Esophagus squamous epithelium (tissue), 4 donors: ENCODE results near the gene TSC22D3.

Experiments used
- CTCF ChIP-seq, 6 experiments: fragments of 450-650 bp in 4 of 6; fragments of 200-600 bp in 2 of 6; sonication (generic) in 2 of 6; IDR thresholded peaks; one replicate each; pipeline ENCODE4 v1.5.1; 2016 to 2019; ENCODE audit warnings: antibody characterized with exemption in 6 of 6, mild to moderate bottlenecking in 4 of 6, moderate library complexity in 4 of 6
- POLR2A ChIP-seq, 4 donors: fragments of 450-650 bp; IDR thresholded peaks; one replicate each; pipeline ENCODE4 v1.6.1; 2017; ENCODE audit warnings: antibody characterized with exemption in 4 of 4, mild to moderate bottlenecking in 4 of 4, moderate library complexity in 3 of 4

- no peak for TF ChIP-seq CTCF (IDR thresholded peaks at IDR 0.05)
- TF ChIP-seq POLR2A (IDR thresholded peaks at IDR 0.05), result no peak
These were observed 93.3 kb downstream of the TSC22D3 start for GRCh38 chrX:107682256-107682655.
